H1 (cell line): ENCODE results near the gene ARHGAP26. TPM values are rescaled to one million over a fixed set of nuclear protein-coding genes. Genes with fewer than 3 reads are reported as not detected.
A peak's percentile ranks its signal among the peaks of the same experiment; 100 is the strongest.

Experiments
- RAD21 ChIP-seq, 2 experiments: IDR thresholded peaks in 1 of 2; conservative IDR thresholded peaks in 1 of 2; 2 replicates each; pipeline ENCODE4 v1.6.1; 2011; ENCODE audit warnings: low read depth in 2 of 2, low read length in 2 of 2, improper control_type of control experiment in 1 of 2, inconsistent platforms in 1 of 2, mild to moderate bottlenecking in 1 of 2, moderate library complexity in 1 of 2
- YY1 ChIP-seq: IDR thresholded peaks from 2 replicates; pipeline ENCODE4 v1.6.1; 2011; ENCODE audit warnings: low read depth, mild to moderate bottlenecking, low read length
- polyA plus RNA-seq, 7 experiments: library from polyadenylated mRNA; depleted of rRNA in 3 of 7; stranded (reverse) in 5 of 7; unstranded in 2 of 7; fragments of >200 nt in 5 of 7; fragments of 200-250 nt in 2 of 7; gene quantifications; 1 replicate in 5 of 7; 2 replicates in 1 of 7; 4 replicates in 1 of 7; pipeline versions ENCODE4 v1.2.1 to v1.2.3, GENCODE V29; 2011 to 2013; ENCODE audit warnings: missing spikeins in 2 of 7, mixed read lengths in 2 of 7
- total RNA-seq: library from RNA; stranded (reverse); fragmentation: NEBNext Ultra II Directional; extraction: Animal tissue kit (Norgen Biotek cat#: 25700); gene quantifications from 2 replicates; pipeline ENCODE4 v1.2.1, GENCODE V29; 2021

The ARHGAP26 gene
- total and polyA plus RNA-seq, 2 of the 8 experiments (the other 6 are each of a cell fraction or from before 2014, with no cell fraction given): 7.1 to 24.8 TPM

DNA sequence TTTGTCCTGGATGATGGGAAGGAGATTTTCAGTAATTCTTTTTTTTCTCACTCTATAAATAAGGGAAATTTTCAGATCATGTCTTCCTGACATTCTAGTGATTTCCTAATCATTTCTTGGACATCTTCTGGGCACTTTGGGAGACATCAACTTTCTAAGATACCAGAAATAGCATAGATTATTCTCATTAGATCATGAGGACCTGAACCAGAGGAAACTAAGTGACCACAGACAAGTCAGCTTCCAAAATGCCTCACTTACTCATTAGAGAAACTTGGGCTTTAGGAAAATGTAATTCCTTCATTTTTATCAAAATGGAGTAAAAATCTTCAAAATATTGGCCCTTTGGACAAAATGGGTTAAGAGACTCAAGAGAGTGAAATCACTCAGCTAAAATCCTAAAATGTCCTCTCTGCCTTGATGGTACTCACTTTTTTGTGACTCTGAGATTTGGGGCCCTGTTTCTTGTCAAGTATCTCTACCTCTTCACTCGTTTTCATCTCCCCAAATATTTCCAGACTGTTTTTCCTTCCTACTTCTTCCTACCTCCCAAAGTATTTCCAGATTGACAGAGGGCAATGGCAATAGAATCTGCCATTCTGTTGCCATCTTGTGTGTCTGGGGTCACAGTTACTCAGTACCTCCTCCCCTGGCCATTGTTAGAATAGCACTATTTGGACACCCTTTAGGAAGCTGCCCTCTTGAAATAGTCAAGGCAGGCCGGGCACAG lies 438.8 kb downstream of the ARHGAP26 start (continued):
- TF ChIP-seq RAD21 (IDR thresholded peaks at IDR 0.05 in 1 of 2, conservative IDR thresholded peaks at IDR 0.05 in 1 of 2; ENCODE audit: low read depth in 2 of 2, low read length in 2 of 2) (peak; percentile 17 to 39; a peak in 2 of 4 replicates), YY1 (no peak)
